Trophoblast cell (in vitro differentiated cells and primary cell): ENCODE data around the gene OR6A2.

ENCODE experiments used
- DNase-seq, 2 donors: peaks; one replicate each; pipeline ENCODE4 v3.0.0-alpha.2; 2016
- H2AFZ ChIP-seq: 2 replicates; pipeline ENCODE4 v1.6.1; 2013; ENCODE audit warnings: low read length, moderate library complexity, mild to moderate bottlenecking; ENCODE audit not compliant: insufficient read depth, poor library complexity
- H2AK5ac ChIP-seq: 2 replicates; pipeline ENCODE4 v1.6.1; 2013; ENCODE audit warnings: mild to moderate bottlenecking, low read length
- H2BK120ac ChIP-seq: 2 replicates; pipeline ENCODE4 v1.6.1; 2013; ENCODE audit warnings: low read length, mild to moderate bottlenecking, moderate library complexity; ENCODE audit not compliant: insufficient read depth, poor library complexity
- H2BK12ac ChIP-seq: 2 replicates; pipeline ENCODE4 v1.6.1; 2013; ENCODE audit warnings: mild to moderate bottlenecking, low read length, moderate library complexity
- H2BK5ac ChIP-seq: 2 replicates; pipeline ENCODE4 v1.6.1; 2013; ENCODE audit warnings: low read length, low read depth, moderate library complexity, mild to moderate bottlenecking; ENCODE audit not compliant: poor library complexity
- H3K14ac ChIP-seq: 2 replicates; pipeline ENCODE4 v1.6.1; 2013; ENCODE audit warnings: mild to moderate bottlenecking, low read length
- H3K18ac ChIP-seq: 2 replicates; pipeline ENCODE4 v1.6.1; 2013; ENCODE audit warnings: mild to moderate bottlenecking, low read length
- H3K23ac ChIP-seq: 2 replicates; pipeline ENCODE4 v1.6.1; 2013; ENCODE audit warnings: low read length
- H3K27ac ChIP-seq: 2 replicates; pipeline ENCODE4 v1.5.1; 2013; ENCODE audit warnings: low read depth, mild to moderate bottlenecking, inconsistent platforms, low read length, moderate library complexity
- H3K27me3 ChIP-seq: 2 replicates; pipeline ENCODE4 v1.6.1; 2013; ENCODE audit warnings: inconsistent platforms, mild to moderate bottlenecking, low read length, moderate library complexity; ENCODE audit not compliant: insufficient read depth
- H3K36me3 ChIP-seq, 2 experiments: 1 replicate in 1 of 2; 2 replicates in 1 of 2; pipeline ENCODE4 v1.6.1; 2013; ENCODE audit warnings: low read length in 2 of 2, mild to moderate bottlenecking in 2 of 2, moderate library complexity in 1 of 2; ENCODE audit not compliant: insufficient read depth in 2 of 2, control insufficient read depth in 1 of 2
- H3K4ac ChIP-seq: 2 replicates; pipeline ENCODE4 v1.6.1; 2013; ENCODE audit warnings: low read depth, mild to moderate bottlenecking, low read length, moderate library complexity
- H3K4me1 ChIP-seq, 2 experiments: 1 replicate in 1 of 2; 2 replicates in 1 of 2; pipeline ENCODE4 v1.6.1; 2013; ENCODE audit warnings: low read length in 2 of 2, mild to moderate bottlenecking in 2 of 2, moderate library complexity in 1 of 2; ENCODE audit not compliant: insufficient read depth in 2 of 2, control insufficient read depth in 1 of 2
- H3K4me2 ChIP-seq: 2 replicates; pipeline ENCODE4 v1.6.1; 2013; ENCODE audit warnings: inconsistent platforms, mild to moderate bottlenecking, low read length, moderate library complexity
- H3K4me3 ChIP-seq: 2 replicates; pipeline ENCODE4 v1.5.1; 2013; ENCODE audit warnings: mild to moderate bottlenecking, low read depth, low read length, inconsistent platforms
- H3K79me1 ChIP-seq: one replicate; pipeline ENCODE4 v1.6.1; 2013; ENCODE audit warnings: low read length
- H3K79me2 ChIP-seq: 2 replicates; pipeline ENCODE4 v1.6.1; 2013; ENCODE audit warnings: low read length, mild to moderate bottlenecking; ENCODE audit not compliant: control insufficient read depth, insufficient read depth, poor library complexity
- H3K9ac ChIP-seq: 2 replicates; pipeline ENCODE4 v1.6.1; 2013; ENCODE audit warnings: mild to moderate bottlenecking, low read length
- H3K9me3 ChIP-seq: 2 replicates; pipeline ENCODE4 v1.6.1; 2013; ENCODE audit warnings: low read depth, mild to moderate bottlenecking, control low read depth, inconsistent platforms, low read length; ENCODE audit not compliant: insufficient read depth
- H4K12ac ChIP-seq: 2 replicates; pipeline ENCODE4 v1.6.1; 2013; ENCODE audit warnings: low read depth, mild to moderate bottlenecking, low read length, moderate library complexity
- H4K8ac ChIP-seq: 2 replicates; pipeline ENCODE4 v1.6.1; 2013; ENCODE audit warnings: low read depth, mild to moderate bottlenecking, low read length, moderate library complexity
- H4K91ac ChIP-seq: one replicate; pipeline ENCODE4 v1.6.1; 2013; ENCODE audit warnings: low read depth, mild to moderate bottlenecking, low read length, moderate library complexity
- WGBS: extraction: QIAGEN DNeasy Blood & Tissue Kit; methylation state at CpG from one replicate; pipeline ENCODE4 v1.1.7; 2013; ENCODE audit warnings: missing lambda C conversion rate; ENCODE audit not compliant: insufficient read length, insufficient coverage; ENCODE audit errors: extremely low coverage; 5-methylcytosine and 5-hydroxymethylcytosine counted together

Gene OR6A2

GRCh38 chr11:6771926-6772893, 27.3 kb downstream of the OR6A2 start, which contains the start of gene OR2AG2:
TSS of gene OR2AG2 (minus strand) at chr11:6771976. CDS start at chr11:6768957, 3,019 bp downstream.
- Histone ChIP-seq H3K9me3 (no peaks in the 10 kb centered on the region), H4K91ac (no peak within 1 kb of the TSS), H3K4me3 (no peak within 1 kb of the TSS), H3K18ac (no peak within 1 kb of the TSS), H3K4me2 (no peak within 1 kb of the TSS), H3K79me2 (no peaks in the 10 kb centered on the region), H3K23ac (no peak within 1 kb of the TSS), H2BK5ac (no peak within 1 kb of the TSS), H2BK12ac (no peak within 1 kb of the TSS), H3K9ac (no peak within 1 kb of the TSS), H3K79me1 (no peaks in the 10 kb centered on the region), H3K4me1 (no peaks in the 10 kb centered on the region), H3K4ac (no peak within 1 kb of the TSS), H3K36me3 (no peaks in the 10 kb centered on the region), H3K27me3 (no peaks in the 10 kb centered on the region), H4K8ac (no peak within 1 kb of the TSS), H2AFZ (no peak within 1 kb of the TSS), H3K14ac (no peak within 1 kb of the TSS), H2BK120ac (no peak within 1 kb of the TSS), H3K27ac (no peak within 1 kb of the TSS), H2AK5ac (no peak within 1 kb of the TSS), H4K12ac (no peak within 1 kb of the TSS)
- peak in 1 of 2 donors; percentile 1 for DNase-seq
- no CpG with 5 or more reads among the region's 4 CpGs for WGBS

- Histone ChIP-seq H2AK5ac (no peak overlapping the region), H2BK120ac (no peak overlapping the region), H2BK5ac (no peak overlapping the region), H3K36me3 (no peaks in the 10 kb centered on the region), H3K4me2 (no peak overlapping the region), H4K8ac (no peak overlapping the region), H3K18ac (no peak overlapping the region), H3K79me1 (no peaks in the 10 kb centered on the region), H3K4ac (no peak overlapping the region), H4K12ac (no peak overlapping the region), H2BK12ac (no peak overlapping the region), H3K9ac (no peak overlapping the region), H3K27me3 (no peaks in the 10 kb centered on the region), H3K4me1 (no peaks in the 10 kb centered on the region), H3K4me3 (no peak overlapping the region), H2AFZ (no peak overlapping the region), H4K91ac (no peak overlapping the region), H3K14ac (no peak overlapping the region), H3K27ac (no peak overlapping the region), H3K23ac (no peak overlapping the region), H3K79me2 (no peaks in the 10 kb centered on the region), H3K9me3 (peaks cover 2% of the 10 kb centered on the region)
- DNase-seq, result peak; percentile 3 to 52
- no CpG with 5 or more reads among the region's 2 CpGs for WGBS
Observed at GRCh38 chr11:6757373-6757967, 42.0 kb downstream of the OR6A2 start.

- Histone ChIP-seq H3K9me3 (no peaks in the 10 kb centered on the region), H3K4ac (no peak overlapping the region), H2BK12ac (no peak overlapping the region), H4K12ac (no peak overlapping the region), H3K14ac (no peak overlapping the region), H3K36me3 (no peaks in the 10 kb centered on the region), H3K4me1 (no peaks in the 10 kb centered on the region), H3K9ac (no peak overlapping the region), H3K4me3 (no peak overlapping the region), H3K23ac (no peak overlapping the region), H2BK5ac (no peak overlapping the region), H4K8ac (no peak overlapping the region), H3K27me3 (no peaks in the 10 kb centered on the region), H2AK5ac (no peak overlapping the region), H3K79me1 (no peaks in the 10 kb centered on the region), H3K27ac (no peak overlapping the region), H3K79me2 (no peaks in the 10 kb centered on the region), H3K4me2 (no peak overlapping the region), H2AFZ (no peak overlapping the region), H4K91ac (no peak overlapping the region), H2BK120ac (no peak overlapping the region), H3K18ac (no peak overlapping the region)
- no CpG with 5 or more reads among the region's 1 CpG for WGBS
- no peak for DNase-seq
Observed at GRCh38 chr11:6755953-6756347, 43.5 kb downstream of the OR6A2 start.

- Histone ChIP-seq H3K18ac (no peak overlapping the region), H4K8ac (no peak overlapping the region), H3K4me3 (no peak overlapping the region), H2BK5ac (no peak overlapping the region), H2BK12ac (no peak overlapping the region), H4K12ac (no peak overlapping the region), H3K79me1 (no peaks in the 10 kb centered on the region), H3K9me3 (no peaks in the 10 kb centered on the region), H3K23ac (no peak overlapping the region), H3K4me2 (no peak overlapping the region), H3K27me3 (no peaks in the 10 kb centered on the region), H2BK120ac (no peak overlapping the region), H3K27ac (no peak overlapping the region), H3K79me2 (no peaks in the 10 kb centered on the region), H4K91ac (no peak overlapping the region), H3K14ac (no peak overlapping the region), H3K4me1 (no peaks in the 10 kb centered on the region), H2AFZ (no peak overlapping the region), H2AK5ac (no peak overlapping the region), H3K36me3 (no peaks in the 10 kb centered on the region), H3K4ac (no peak overlapping the region), H3K9ac (no peak overlapping the region)
- whole genome bisulfite sequencing, result no CpG with 5 or more reads among the region's 5 CpGs
- DNase-seq, result peak; percentile 18 to 75
Observed at GRCh38 chr11:6755303-6755952, 44.1 kb downstream of the OR6A2 start.
